ENCODE data around the gene SLC5A5.

Gene SLC5A5

GRCh38 chr19:17871878-17872250 is at the start of gene SLC5A5:
TSS of gene SLC5A5 (plus strand) at chr19:17871945. CDS start at chr19:17872320, 375 bp downstream.
- DNase-seq: peak; percentile 64

- DNase-seq: no peak
These were observed 47.4 kb upstream of the SLC5A5 start for GRCh38 chr19:17824339-17824738.

DNA sequence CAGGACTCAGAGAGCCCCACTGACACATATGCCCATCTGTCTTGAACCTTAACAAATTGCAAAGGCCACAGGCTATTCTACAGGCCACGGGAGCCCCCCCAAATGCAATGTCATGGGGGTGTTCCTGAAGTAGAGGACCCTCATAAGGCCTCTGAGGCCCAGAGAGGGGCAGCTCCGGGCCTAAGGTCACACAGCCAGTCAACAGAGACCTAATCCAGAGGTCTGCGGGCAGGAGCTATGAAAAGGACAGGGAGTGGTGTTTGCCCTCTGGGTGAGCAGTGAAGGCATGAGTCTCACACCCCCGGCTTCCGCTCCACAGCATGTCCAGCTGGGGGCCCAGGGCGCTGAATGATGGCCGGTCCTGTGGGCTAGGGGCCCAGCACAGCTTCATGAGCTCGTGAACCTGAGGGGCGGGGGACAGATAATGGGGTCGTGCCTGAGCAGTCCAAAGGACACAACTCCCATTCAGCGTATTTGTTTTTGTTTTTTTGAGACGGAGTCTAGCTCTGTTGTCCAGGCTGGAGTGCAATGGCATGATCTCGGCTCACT is 45.2 kb upstream of the SLC5A5 start:
- DNase-seq: no peak

GRCh38 chr19:17829855-17830566 is 41.7 kb upstream of the SLC5A5 start:
- DNase-seq: no peak

DNA sequence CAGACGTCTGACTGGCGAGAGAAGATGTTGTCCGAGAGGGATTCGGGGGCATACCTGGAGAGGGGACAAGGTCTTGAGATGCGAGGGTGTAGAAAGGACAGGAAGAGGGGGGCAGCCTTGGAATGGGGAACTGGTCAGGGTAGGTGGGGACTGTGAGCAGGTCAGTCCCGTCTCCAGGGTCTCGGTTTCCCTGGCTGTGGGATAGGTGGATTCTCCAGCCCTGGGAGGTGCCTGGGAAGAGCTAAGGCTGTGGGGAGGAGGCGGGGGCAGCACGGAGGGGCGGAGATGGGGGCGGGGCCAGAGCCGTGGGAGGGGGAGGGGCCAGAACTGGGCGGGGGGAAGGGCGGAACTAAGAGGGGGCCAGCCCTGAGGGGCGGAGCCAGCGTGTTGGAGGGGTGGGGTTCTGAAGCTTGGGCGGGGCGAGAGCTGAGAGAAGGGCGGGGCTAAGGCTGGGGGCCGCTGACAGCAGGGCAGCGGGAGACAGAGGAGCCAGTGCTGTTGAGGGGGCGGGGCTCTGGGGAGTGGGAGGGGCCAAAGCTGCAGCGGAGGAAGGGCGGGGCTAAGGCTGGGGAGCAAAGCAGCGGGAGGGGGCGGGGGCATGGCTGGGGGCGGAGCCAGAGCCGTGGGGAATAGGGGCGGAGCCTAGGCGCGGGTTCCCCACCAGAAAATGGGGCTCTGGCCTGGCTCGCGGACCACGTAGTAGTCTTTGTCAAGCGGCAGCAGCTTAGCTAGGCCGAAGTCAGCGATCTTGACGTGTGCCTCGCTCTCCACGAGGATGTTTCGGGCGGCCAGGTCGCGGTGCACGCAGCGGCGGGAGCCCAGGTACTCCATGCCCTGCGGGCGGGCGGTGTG is 41.0 kb upstream of the SLC5A5 start:
- DNase-seq: peak; percentile 73

DNA sequence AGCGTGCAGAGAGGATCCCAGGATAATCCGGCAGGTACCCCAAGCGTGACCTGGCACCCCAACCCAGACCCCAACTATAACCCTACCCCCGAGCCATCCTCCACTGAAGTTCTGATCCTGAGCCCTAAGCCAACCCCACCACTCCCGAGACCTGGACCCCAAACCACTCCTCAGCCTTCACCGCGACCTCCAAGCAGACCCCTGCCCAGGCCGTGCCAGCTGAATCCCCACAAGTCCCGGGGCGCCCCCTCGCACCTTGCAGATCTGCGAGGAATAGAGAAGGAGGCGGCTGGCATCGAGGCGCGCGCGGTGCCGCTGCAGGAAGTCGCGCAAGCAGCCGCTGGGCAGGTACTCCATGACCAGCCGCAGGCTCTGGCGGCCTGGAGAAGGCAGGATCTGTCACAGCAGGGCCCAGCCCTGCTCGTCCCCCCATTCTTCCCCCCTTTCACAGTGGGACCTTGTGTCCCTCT is 40.3 kb upstream of the SLC5A5 start:
- DNase-seq: no peak

DNA sequence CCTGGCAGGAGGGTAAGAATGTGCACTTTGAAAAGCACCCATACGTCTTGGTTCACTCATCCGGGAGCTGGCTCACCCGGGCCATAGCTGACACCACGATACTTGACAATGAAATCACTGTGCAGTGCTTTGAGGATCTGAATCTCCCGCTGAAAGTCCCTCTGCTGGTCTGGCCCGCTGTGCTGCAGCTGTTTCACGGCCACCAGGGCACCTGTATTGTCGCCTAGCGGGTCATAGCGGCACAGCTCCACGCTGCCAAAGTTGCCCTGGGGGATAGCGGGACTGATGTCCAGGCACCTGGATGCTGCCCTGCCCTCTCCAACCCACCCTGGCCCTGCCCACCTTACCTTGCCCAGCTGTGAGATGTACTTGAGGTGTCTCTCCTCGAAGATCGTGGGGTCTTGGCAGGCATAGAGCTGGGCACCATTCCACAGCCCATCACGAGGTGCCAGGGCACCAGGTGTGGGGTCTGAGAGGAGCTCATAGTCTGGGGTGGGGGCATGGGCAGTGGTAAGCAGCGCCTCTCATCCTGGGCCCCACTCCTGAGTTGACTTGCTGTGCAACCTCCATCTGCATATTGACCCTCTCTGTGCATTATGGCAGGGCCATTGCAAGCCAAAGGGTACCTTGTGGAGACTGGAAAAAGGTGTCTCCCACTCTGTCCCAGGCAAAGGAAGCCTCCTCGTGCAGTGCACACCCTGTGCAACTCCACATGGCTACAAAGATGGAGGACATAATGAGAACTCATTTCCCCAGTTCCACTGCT is 39.1 kb upstream of the SLC5A5 start:
- DNase-seq: no peak

- peak; percentile 43 for DNase-seq
These were observed 37.2 kb upstream of the SLC5A5 start for GRCh38 chr19:17834350-17835181.

- no peak for DNase-seq
These were observed 36.4 kb upstream of the SLC5A5 start for GRCh38 chr19:17835182-17836006.

- DNase-seq: no peak
These were observed 35.2 kb upstream of the SLC5A5 start for GRCh38 chr19:17836530-17836929.

DNA sequence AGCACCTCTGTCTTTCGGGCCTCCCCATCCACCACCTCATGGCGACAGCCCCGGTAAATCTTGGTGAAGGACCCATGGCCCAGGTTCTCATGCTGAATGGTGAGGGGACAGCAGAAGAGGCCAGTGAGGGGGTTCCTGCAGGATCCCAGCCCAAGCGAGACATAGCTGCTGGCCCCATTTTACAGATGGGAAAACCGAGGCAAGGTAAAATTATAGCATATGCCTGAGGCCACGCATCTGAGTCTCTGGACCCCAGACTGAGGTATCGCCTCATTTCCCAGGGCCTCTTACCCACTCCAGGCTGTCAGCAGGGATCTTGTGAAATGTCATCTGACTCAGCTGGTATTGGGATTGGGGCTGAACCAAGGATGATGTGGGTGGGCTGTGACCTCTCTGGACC is 33.8 kb upstream of the SLC5A5 start:
- no peak for DNase-seq

DNA sequence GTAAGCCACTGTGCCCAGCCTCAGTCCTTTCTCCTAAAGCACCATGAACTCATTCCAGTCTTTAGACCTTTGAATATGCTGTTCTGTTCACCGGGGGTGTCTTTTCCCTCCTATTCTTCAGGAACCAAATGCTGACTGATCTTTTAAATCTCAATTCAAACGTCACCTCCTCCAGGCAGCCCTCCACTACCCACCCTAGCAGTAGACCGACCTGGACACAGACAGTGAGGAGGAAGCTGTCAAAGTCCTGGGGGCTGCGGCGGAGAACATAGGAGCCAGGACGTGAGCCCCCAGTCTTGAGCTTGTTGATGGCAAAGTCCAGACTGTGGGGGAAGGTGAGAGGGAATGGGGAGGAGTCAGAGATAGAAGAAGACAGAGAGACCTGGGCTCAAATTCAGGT is 31.7 kb upstream of the SLC5A5 start:
- DNase-seq: no peak

DNA sequence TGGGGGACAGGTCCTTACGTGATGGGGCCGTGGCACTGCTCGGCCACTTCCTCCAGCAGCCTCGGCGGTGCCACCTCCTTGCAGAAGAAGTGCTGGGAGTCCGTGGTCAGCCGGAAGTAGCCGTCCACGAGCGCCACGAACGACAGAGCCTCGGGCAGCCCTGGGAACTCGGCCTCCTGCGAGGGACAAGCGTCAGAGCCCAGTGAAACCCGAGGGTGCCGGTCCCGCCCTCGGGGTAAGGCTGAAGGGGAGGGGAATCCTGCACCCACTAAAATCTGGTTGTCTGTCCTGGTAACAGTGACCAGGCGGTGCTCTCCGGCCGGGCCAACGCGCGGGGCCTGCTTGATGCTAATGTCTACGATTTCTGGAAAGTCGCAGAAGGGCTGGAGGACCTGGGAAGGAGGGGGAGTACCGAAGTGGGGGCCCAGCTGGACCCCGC is 30.4 kb upstream of the SLC5A5 start:
- DNase-seq: no peak

DNA sequence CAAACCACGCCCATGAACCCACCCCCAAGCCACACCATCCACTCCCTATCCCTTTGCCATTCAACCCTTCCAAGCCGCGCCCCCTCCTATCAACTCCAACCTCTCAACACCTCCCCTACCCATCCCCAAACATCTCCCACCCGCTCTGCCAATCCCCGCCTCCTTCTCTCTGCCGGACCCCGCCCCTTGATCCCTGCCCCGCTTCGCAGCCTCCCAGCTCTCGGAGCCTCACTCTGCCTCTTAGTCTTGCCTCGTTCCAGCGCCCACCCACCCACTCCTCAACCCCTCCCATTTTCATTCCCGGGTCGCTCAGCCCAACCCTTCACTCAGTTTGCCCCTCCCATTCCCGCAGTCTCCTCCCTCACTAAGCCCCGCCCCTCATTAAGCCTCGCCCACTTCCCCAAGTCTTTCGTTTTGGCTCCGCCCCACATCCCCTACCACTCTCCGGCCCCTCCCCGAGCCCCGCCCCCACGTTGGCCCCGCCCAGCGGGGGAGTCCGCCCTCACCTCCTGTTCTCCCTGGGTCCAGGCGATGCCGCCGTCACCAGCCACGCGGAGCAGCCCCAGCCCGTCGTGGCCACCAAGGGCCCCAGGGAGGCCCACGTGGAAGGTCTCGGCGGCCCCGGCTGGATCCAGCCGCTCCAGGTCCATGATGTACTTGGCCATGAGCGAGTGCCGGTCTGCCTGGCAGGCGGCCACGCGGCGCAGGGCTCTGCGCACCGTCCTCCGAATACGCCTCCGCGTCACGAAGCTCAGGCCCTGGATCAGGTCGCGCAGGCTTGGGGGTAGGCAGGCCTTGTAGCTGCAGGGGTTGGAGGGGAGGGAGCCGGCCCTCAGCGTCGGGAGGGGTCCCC is 29.7 kb upstream of the SLC5A5 start:
- DNase-seq: peak; percentile 76

DNA sequence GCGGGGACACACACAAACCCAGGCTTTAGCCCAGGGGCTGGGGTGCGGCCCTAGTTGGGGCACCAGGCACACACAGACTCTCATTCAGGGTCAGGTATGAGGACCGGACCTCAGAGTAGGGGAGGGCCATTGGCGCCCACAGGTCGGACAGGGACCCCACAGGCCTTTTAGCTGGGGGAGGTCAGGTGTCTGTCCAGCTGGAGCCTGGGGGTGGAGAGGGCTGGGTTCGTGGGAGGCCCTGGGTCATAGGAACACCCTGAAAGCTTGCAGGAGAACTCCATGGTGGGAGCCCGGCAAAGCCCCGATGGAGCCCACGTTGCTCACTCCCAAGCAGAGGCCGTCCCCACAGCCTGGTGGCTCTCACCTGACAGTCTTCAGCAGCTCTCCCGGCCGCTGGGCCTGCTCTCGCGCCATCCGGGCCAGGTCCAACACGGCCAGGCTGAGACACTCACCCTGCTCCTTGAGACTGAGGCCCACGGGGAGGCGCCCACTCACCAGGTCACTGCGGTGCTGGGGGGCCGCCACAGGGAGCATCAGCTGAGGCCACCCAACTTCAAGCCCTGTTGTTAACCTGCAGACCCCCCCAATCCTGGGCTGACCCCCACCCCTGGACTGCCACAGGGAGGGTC is 29.0 kb upstream of the SLC5A5 start:
- no peak for DNase-seq

DNA sequence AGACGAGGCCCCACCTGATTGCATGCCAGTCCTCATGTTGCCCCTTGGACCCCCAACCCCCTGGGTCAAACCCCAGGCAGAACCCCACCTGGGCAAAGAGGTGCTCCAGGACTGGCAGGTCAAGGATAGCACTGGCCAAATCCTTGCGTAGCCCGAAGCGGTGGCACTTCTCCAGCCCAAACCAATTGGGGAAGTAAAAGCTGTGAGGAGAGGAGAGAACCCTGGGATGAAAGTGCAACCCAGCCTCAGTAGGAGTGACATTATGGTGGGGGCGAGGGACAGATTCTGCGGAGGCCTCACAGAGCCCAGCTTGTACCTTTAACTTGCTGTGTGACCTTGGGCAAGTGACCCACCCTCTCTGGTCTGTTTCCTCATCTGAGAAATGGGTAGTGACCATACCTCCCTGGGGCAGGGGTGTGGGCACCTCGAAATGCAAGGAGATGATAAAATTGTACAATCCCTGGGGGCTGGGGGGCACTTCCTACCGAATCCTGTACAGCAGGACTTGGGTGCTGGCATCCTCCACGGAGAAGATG is 28.4 kb upstream of the SLC5A5 start:
- DNase-seq: no peak

DNA sequence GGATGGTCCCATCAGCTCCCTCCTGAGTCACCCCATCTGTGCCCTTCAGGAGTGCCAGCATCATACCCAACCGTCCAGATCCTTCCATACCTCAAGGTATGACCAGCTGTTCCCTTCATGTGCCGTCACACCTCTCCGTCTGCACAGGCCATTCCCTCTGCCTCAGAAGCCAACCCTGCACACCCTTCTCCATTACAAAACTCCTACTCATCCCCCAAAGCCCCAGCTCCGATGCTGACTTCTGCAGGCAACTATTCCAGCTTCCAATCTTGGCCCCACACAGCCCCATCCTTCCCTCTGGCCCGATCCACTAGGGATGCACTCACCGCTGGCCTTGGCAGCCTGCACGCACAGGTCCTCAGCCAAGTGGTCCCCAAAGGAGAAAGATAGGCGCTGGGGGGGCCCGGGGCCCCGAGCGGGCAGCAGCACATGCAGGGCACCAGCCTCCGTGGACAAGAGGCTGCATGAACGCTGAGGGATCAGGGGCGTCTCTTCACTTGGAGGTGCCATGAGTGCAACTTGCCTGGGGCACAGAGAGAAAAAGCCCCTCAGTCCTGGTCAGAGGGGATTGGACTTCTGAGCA is 27.7 kb upstream of the SLC5A5 start:
- no peak for DNase-seq

DNA sequence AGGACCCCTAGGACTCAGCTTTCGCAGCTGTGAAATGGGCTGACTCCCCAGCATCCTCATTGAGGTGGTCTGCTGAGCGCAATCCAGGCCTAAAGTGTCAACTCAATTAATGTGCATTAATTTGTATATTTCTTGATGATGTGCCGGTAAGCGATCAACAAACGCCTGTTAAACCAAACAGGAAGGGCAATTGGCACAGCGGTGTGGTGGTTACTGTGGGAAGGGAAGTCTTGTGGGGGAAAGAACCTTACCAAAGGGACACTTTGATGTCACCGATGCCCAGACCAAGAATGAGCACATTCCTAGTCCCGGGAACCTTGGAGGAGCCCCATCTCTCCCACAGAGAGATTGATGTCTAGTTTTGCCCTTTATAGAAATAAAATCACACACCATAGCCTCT is 25.6 kb upstream of the SLC5A5 start:
- DNase-seq: peak; percentile 29

Measured in hematopoietic multipotent progenitor cell treated with erythropoietin and hydrocortisone succinate and interleukin-3 and kit ligand, for 4 days (in vitro differentiated cells).